Measurements from ENCODE around the gene SSX2IP. TPM values are rescaled to one million over a fixed set of nuclear protein-coding genes. Genes with fewer than 3 reads are reported as not detected.
"Not testable (repeated sequence)": the region's sequence is repeated elsewhere in the genome, so short reads cannot be mapped to it uniquely, and the experiment has no call there.

SSX2IP gene
- total and polyA plus RNA-seq, 9 of the 15 experiments (the other 6 are each of a cell fraction or from before 2014, with no cell fraction given) = 20.6 to 96.7 (median 61.7) TPM

- TF ChIP-seq SMAD2 (IDR thresholded peaks at IDR 0.05; ENCODE audit: low read depth, low read length) (no peak), ZNF134 (CRISPR knock-in tag; conservative IDR thresholded peaks at IDR 0.05) (no peak)
- TF ChIP-seq, protein P1, sequence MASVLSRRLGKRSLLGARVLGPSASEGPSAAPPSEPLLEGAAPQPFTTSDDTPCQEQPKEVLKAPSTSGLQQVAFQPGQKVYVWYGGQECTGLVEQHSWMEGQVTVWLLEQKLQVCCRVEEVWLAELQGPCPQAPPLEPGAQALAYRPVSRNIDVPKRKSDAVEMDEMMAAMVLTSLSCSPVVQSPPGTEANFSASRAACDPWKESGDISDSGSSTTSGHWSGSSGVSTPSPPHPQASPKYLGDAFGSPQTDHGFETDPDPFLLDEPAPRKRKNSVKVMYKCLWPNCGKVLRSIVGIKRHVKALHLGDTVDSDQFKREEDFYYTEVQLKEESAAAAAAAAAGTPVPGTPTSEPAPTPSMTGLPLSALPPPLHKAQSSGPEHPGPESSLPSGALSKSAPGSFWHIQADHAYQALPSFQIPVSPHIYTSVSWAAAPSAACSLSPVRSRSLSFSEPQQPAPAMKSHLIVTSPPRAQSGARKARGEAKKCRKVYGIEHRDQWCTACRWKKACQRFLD (CRISPR knock-in tag; IDR thresholded peaks at IDR 0.05) = no peak
Observed at GRCh38 chr1:84597011-84597410, 93.2 kb downstream of the SSX2IP start (continued).

DNA sequence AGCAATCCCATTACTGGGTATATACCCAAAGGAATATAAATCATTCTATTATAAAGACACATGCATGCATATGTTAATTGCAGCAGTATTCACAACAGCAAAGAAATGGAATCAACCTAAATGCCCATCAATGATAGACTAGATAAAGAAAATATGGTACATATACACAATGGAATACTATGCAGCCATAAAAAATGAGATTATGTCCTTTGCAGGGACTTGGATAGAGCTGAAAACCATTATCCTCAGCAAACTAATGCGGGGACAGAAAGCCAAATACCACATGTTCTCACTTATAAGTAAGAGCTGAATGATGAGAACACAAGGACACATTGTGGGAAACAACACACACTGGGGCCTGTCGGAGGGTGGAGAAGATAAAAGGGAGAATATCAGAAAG lies 95.3 kb downstream of the SSX2IP start:
- DNase-seq (ENCODE audit: extremely low read depth in 1 of 4, low spot score in 3 of 4); H3K4me2 ChIP-seq (ENCODE audit: insufficient read depth, low read length); H2AFZ ChIP-seq (ENCODE audit: low read depth, low read length); H3K4me1 ChIP-seq (replicated peaks in 1 of 2; ENCODE audit: control insufficient read depth in 2 of 2, insufficient read depth in 2 of 2, low read length in 2 of 2); H4K20me1 ChIP-seq (replicated peaks; ENCODE audit: control insufficient read depth, insufficient read depth, low read length); H3K27me3 ChIP-seq (ENCODE audit: control insufficient read depth in 2 of 2, insufficient read depth in 2 of 2, low read length in 2 of 2); CTCF ChIA-PET (ENCODE audit: low intra/inter-chr PET ratio); FAIRE-seq; H3K9ac ChIP-seq (ENCODE audit: insufficient read depth in 1 of 2, low read depth in 2 of 2, low read length in 2 of 2); in situ Hi-C loops (cut with MboI); H3K4me3 ChIP-seq; H3K9me3 ChIP-seq (replicated peaks; ENCODE audit: control insufficient read depth, insufficient read depth, low read depth, low read length); intact Hi-C loops (cut with micrococcal nuclease); H3K36me3 ChIP-seq (ENCODE audit: control insufficient read depth, insufficient read depth, low read length); H3K79me2 ChIP-seq (ENCODE audit: control insufficient read depth, insufficient read depth, low read length); H3K27ac ChIP-seq (ENCODE audit: extremely low read depth, low read depth, low read length); ATAC-seq; H3K9me1 ChIP-seq (ENCODE audit: control insufficient read depth, insufficient read depth, low read length); BruUV-seq (replicated peaks): not testable (repeated sequence)
- 30% methylated on average over 2 of the region's 2 CpGs for WGBS (ENCODE audit: insufficient coverage, low coverage, missing lambda C conversion rate)
- POLR2A ChIA-PET = interaction anchor here (0.6 kb wide), 1 partner anchor 21 kb away, joined by 3 read pairs; the partner anchor contains the start of gene CTBS
- TF ChIP-seq ZNF146 (CRISPR knock-in tag; IDR thresholded peaks at IDR 0.05; ENCODE audit: unreplicated experiment) = peak; percentile 83

Other genes starting within 250 kb of the SSX2IP start
- 101 and 113 TPM in 2 replicates for gene RPF1, start 211.2 kb downstream of the SSX2IP start, total RNA-seq (2014; rRNA removed)
- 90.2 and 101 TPM in 2 replicates for gene RPF1, start 211.2 kb downstream of the SSX2IP start, total RNA-seq (2014; rRNA removed; fragmentation: Illumina TruSeq; extraction: Trizol)
- 91.9 and 99.8 TPM in 2 replicates for gene RPF1, start 211.2 kb downstream of the SSX2IP start, total RNA-seq (2015; rRNA removed; fragmentation: Illumina TruSeq; extraction: Trizol)
- 52.4 and 54.8 TPM in 2 replicates for gene RPF1, start 211.2 kb downstream of the SSX2IP start, total RNA-seq (2021)
- 64.8 and 88.8 TPM in 2 replicates for gene RPF1, start 211.2 kb downstream of the SSX2IP start, polyA plus RNA-seq (2011; rRNA removed)
- gene RPF1, start 211.2 kb downstream of the SSX2IP start, polyA plus RNA-seq (2014; fragmentation: Illumina TruSeq; extraction: Trizol) = 123 and 156 TPM in 2 replicates
- 10 to 100 TPM; 68.0 to 84.7 TPM for gene RPF1, start 211.2 kb downstream of the SSX2IP start, polyA plus RNA-seq (2014; fragmentation: Nextera tagmentation; extraction: Ambion mirVana)
- 126 TPM in 2 replicates for gene RPF1, start 211.2 kb downstream of the SSX2IP start, polyA plus RNA-seq (2014; rRNA removed)
- gene SPATA1, start 184.1 kb downstream of the SSX2IP start, total RNA-seq (2014; rRNA removed) = 0.86 TPM in 1 of 2 replicates, not detected in the other
- gene SPATA1, start 184.1 kb downstream of the SSX2IP start, total RNA-seq (2014; rRNA removed; fragmentation: Illumina TruSeq; extraction: Trizol) = 1.5 and 1.7 TPM in 2 replicates
- gene SPATA1, start 184.1 kb downstream of the SSX2IP start, total RNA-seq (2015; rRNA removed; fragmentation: Illumina TruSeq; extraction: Trizol) = 1.6 and 1.8 TPM in 2 replicates
- gene SPATA1, start 184.1 kb downstream of the SSX2IP start, total RNA-seq (2021) = 2.2 and 2.3 TPM in 2 replicates
- gene SPATA1, start 184.1 kb downstream of the SSX2IP start, polyA plus RNA-seq (2011; rRNA removed) = 1.4 and 2.9 TPM in 2 replicates
- 0.79 TPM in 1 of 2 replicates, not detected in the other for gene SPATA1, start 184.1 kb downstream of the SSX2IP start, polyA plus RNA-seq (2014; fragmentation: Illumina TruSeq; extraction: Trizol)
- gene SPATA1, start 184.1 kb downstream of the SSX2IP start, polyA plus RNA-seq (2014; fragmentation: Nextera tagmentation; extraction: Ambion mirVana) = 1 to 10 TPM; 1.1 TPM
- gene SPATA1, start 184.1 kb downstream of the SSX2IP start, polyA plus RNA-seq (2014; rRNA removed) = 0.40 and 1.8 TPM in 2 replicates
- gene GNG5, start 183.9 kb downstream of the SSX2IP start, total RNA-seq (2014; rRNA removed) = 61.9 and 71.1 TPM in 2 replicates
- 114 and 116 TPM in 2 replicates for gene GNG5, start 183.9 kb downstream of the SSX2IP start, total RNA-seq (2014; rRNA removed; fragmentation: Illumina TruSeq; extraction: Trizol)
- 150 and 155 TPM in 2 replicates for gene GNG5, start 183.9 kb downstream of the SSX2IP start, total RNA-seq (2015; rRNA removed; fragmentation: Illumina TruSeq; extraction: Trizol)
- 169 and 179 TPM in 2 replicates for gene GNG5, start 183.9 kb downstream of the SSX2IP start, total RNA-seq (2021)
- gene GNG5, start 183.9 kb downstream of the SSX2IP start, polyA plus RNA-seq (2011; rRNA removed) = 87.2 and 113 TPM in 2 replicates
- 243 and 281 TPM in 2 replicates for gene GNG5, start 183.9 kb downstream of the SSX2IP start, polyA plus RNA-seq (2014; fragmentation: Illumina TruSeq; extraction: Trizol)
- 100 to 1,000 TPM; 242 to 243 TPM for gene GNG5, start 183.9 kb downstream of the SSX2IP start, polyA plus RNA-seq (2014; fragmentation: Nextera tagmentation; extraction: Ambion mirVana)
- gene GNG5, start 183.9 kb downstream of the SSX2IP start, polyA plus RNA-seq (2014; rRNA removed) = 138 and 179 TPM in 2 replicates
- gene CTBS, start 116.0 kb downstream of the SSX2IP start, total RNA-seq (2014; rRNA removed) = 5.8 and 6.5 TPM in 2 replicates
- 9.9 and 10.6 TPM in 2 replicates for gene CTBS, start 116.0 kb downstream of the SSX2IP start, total RNA-seq (2014; rRNA removed; fragmentation: Illumina TruSeq; extraction: Trizol)
- gene CTBS, start 116.0 kb downstream of the SSX2IP start, total RNA-seq (2015; rRNA removed; fragmentation: Illumina TruSeq; extraction: Trizol) = 6.9 and 7.2 TPM in 2 replicates
- gene CTBS, start 116.0 kb downstream of the SSX2IP start, total RNA-seq (2021) = 10.3 and 12.2 TPM in 2 replicates
- gene CTBS, start 116.0 kb downstream of the SSX2IP start, polyA plus RNA-seq (2011; rRNA removed) = 19.8 and 20.0 TPM in 2 replicates
- 10.6 and 11.5 TPM in 2 replicates for gene CTBS, start 116.0 kb downstream of the SSX2IP start, polyA plus RNA-seq (2014; fragmentation: Illumina TruSeq; extraction: Trizol)
- 1 to 10 TPM; 3.0 to 4.7 TPM for gene CTBS, start 116.0 kb downstream of the SSX2IP start, polyA plus RNA-seq (2014; fragmentation: Nextera tagmentation; extraction: Ambion mirVana)
- 8.6 and 10.1 TPM in 2 replicates for gene CTBS, start 116.0 kb downstream of the SSX2IP start, polyA plus RNA-seq (2014; rRNA removed)
- not detected in 2 replicates for gene LPAR3, start 202.7 kb upstream of the SSX2IP start, total RNA-seq (2014; rRNA removed)
- not detected in 2 replicates for gene LPAR3, start 202.7 kb upstream of the SSX2IP start, total RNA-seq (2014; rRNA removed; fragmentation: Illumina TruSeq; extraction: Trizol)
- gene LPAR3, start 202.7 kb upstream of the SSX2IP start, total RNA-seq (2015; rRNA removed; fragmentation: Illumina TruSeq; extraction: Trizol) = not detected in 2 replicates
- 0.11 TPM in 2 replicates for gene LPAR3, start 202.7 kb upstream of the SSX2IP start, total RNA-seq (2021)
- gene LPAR3, start 202.7 kb upstream of the SSX2IP start, polyA plus RNA-seq (2011; rRNA removed) = not detected in 2 replicates
- not detected in 2 replicates for gene LPAR3, start 202.7 kb upstream of the SSX2IP start, polyA plus RNA-seq (2014; fragmentation: Illumina TruSeq; extraction: Trizol)
- gene LPAR3, start 202.7 kb upstream of the SSX2IP start, polyA plus RNA-seq (2014; fragmentation: Nextera tagmentation; extraction: Ambion mirVana) = not detected
- not detected in 2 replicates for gene LPAR3, start 202.7 kb upstream of the SSX2IP start, polyA plus RNA-seq (2014; rRNA removed)

All from K562 (cell line).